Measurements from ENCODE around the gene ELP2.
A peak's percentile ranks its signal among the peaks of the same experiment; 100 is the strongest.
"Not testable (repeated sequence)": the region's sequence is repeated elsewhere in the genome, so short reads cannot be mapped to it uniquely, and the experiment has no call there.

ELP2 gene

GRCh38 chr18:36187193-36187825 is 57.6 kb downstream of the ELP2 start, which contains the start of gene MOCOS:
Gene MOCOS, plus strand, starts transcription at chr18:36187497. Its CDS starts 43 bp downstream, at chr18:36187540.
- peak within 1 kb of the TSS; percentile 47 for H3K4me3 ChIP-seq (ENCODE audit: low read depth, low read length)

- H3K4me3 ChIP-seq (ENCODE audit: low read depth, low read length) = peak overlapping the region; percentile 47
Measured at GRCh38 chr18:36187826-36188721, 58.4 kb downstream of the ELP2 start.

GRCh38 chr18:36188916-36189315 is 59.2 kb downstream of the ELP2 start:
- H3K4me3 ChIP-seq (ENCODE audit: low read depth, low read length) = no peak overlapping the region

GRCh38 chr18:36189486-36189885 is 59.8 kb downstream of the ELP2 start:
- H3K4me3 ChIP-seq (ENCODE audit: low read depth, low read length) = no peak overlapping the region

- no peak overlapping the region for H3K4me3 ChIP-seq (ENCODE audit: low read depth, low read length)
Measured at GRCh38 chr18:36191286-36191685, 61.6 kb downstream of the ELP2 start.

GRCh38 chr18:36191711-36192110 is 62.0 kb downstream of the ELP2 start:
- no peak overlapping the region for H3K4me3 ChIP-seq (ENCODE audit: low read depth, low read length)

- H3K4me3 ChIP-seq (ENCODE audit: low read depth, low read length) = no peak overlapping the region
Measured at GRCh38 chr18:36194600-36195315, 65.1 kb downstream of the ELP2 start.

- H3K4me3 ChIP-seq (ENCODE audit: low read depth, low read length) = no peak overlapping the region
Measured at GRCh38 chr18:36195427-36196122, 65.9 kb downstream of the ELP2 start.

GRCh38 chr18:36196238-36196995 is 66.7 kb downstream of the ELP2 start:
- H3K4me3 ChIP-seq (ENCODE audit: low read depth, low read length) = no peak overlapping the region

GRCh38 chr18:36197511-36198166 is 67.9 kb downstream of the ELP2 start:
- H3K4me3 ChIP-seq (ENCODE audit: low read depth, low read length) = no peak overlapping the region

GRCh38 chr18:36199691-36200295 is 70.1 kb downstream of the ELP2 start:
- no peak overlapping the region for H3K4me3 ChIP-seq (ENCODE audit: low read depth, low read length)

GRCh38 chr18:36200354-36200771 is 70.7 kb downstream of the ELP2 start:
- no peak overlapping the region for H3K4me3 ChIP-seq (ENCODE audit: low read depth, low read length)

- H3K4me3 ChIP-seq (ENCODE audit: low read depth, low read length) = no peak overlapping the region
Measured at GRCh38 chr18:36201765-36202164, 72.1 kb downstream of the ELP2 start.

- H3K4me3 ChIP-seq (ENCODE audit: low read depth, low read length) = no peak overlapping the region
Measured at GRCh38 chr18:36203360-36203895, 73.7 kb downstream of the ELP2 start.

GRCh38 chr18:36205166-36205565 is 75.5 kb downstream of the ELP2 start:
- H3K4me3 ChIP-seq (ENCODE audit: low read depth, low read length) = no peak overlapping the region

GRCh38 chr18:36207303-36207702 is 77.6 kb downstream of the ELP2 start:
- no peak overlapping the region for H3K4me3 ChIP-seq (ENCODE audit: low read depth, low read length)

GRCh38 chr18:36207969-36208368 is 78.3 kb downstream of the ELP2 start:
- not testable (repeated sequence) for H3K4me3 ChIP-seq (ENCODE audit: low read depth, low read length)

- no peak overlapping the region for H3K4me3 ChIP-seq (ENCODE audit: low read depth, low read length)
Measured at GRCh38 chr18:36211612-36212065, 81.9 kb downstream of the ELP2 start.

Measured in iPS-11a (cell line).